GM23248 (cell line): Measurements from ENCODE around the gene GRB14. TPM values are rescaled to one million over a fixed set of nuclear protein-coding genes. Genes with fewer than 3 reads are reported as not detected.

Experiments used
- DNase-seq: peaks from one replicate; pipeline ENCODE4 v3.0.0-alpha.2; 2015
- H2AFZ ChIP-seq: fragments of 200-600 bp; sonication (generic); 2 replicates; pipeline ENCODE4 v1.6.1; 2016; ENCODE audit warnings: antibody characterized with exemption
- H3F3A ChIP-seq: fragments of 200-600 bp; sonication (generic); 2 replicates; pipeline ENCODE4 v1.6.1; 2016; ENCODE audit warnings: mild to moderate bottlenecking, antibody characterized with exemption, mixed run types; ENCODE audit not compliant: insufficient read depth
- H3K27ac ChIP-seq: fragments of 200-600 bp; sonication (generic); 2 replicates; pipeline ENCODE4 v1.5.1; 2016; ENCODE audit warnings: mild to moderate bottlenecking
- H3K27me3 ChIP-seq: fragments of 200-600 bp; sonication (generic); replicated peaks from 2 replicates; pipeline ENCODE4 v1.6.1; 2016; ENCODE audit warnings: mild to moderate bottlenecking; ENCODE audit not compliant: insufficient read depth
- H3K36me3 ChIP-seq: fragments of 200-600 bp; sonication (generic); 2 replicates; pipeline ENCODE4 v1.6.1; 2016; ENCODE audit warnings: low read depth, mild to moderate bottlenecking
- H3K4me1 ChIP-seq: fragments of 200-600 bp; sonication (generic); 2 replicates; pipeline ENCODE4 v1.6.1; 2016; ENCODE audit warnings: mild to moderate bottlenecking; ENCODE audit not compliant: insufficient read depth
- H3K4me2 ChIP-seq: fragments of 200-600 bp; sonication (generic); one replicate; pipeline ENCODE4 v1.6.1; 2016; ENCODE audit warnings: mild to moderate bottlenecking; ENCODE audit not compliant: unreplicated experiment
- H3K4me3 ChIP-seq: fragments of 200-600 bp; sonication (generic); 2 replicates; pipeline ENCODE4 v1.5.1; 2016; ENCODE audit warnings: mild to moderate bottlenecking
- H3K79me2 ChIP-seq: fragments of 200-600 bp; sonication (generic); 2 replicates; pipeline ENCODE4 v1.6.1; 2016; ENCODE audit warnings: mild to moderate bottlenecking; ENCODE audit not compliant: insufficient read depth
- H3K9ac ChIP-seq: fragments of 200-600 bp; sonication (generic); 2 replicates; pipeline ENCODE4 v1.6.1; 2016; ENCODE audit warnings: mild to moderate bottlenecking
- H3K9me2 ChIP-seq: fragments of 200-600 bp; sonication (generic); 2 replicates; pipeline ENCODE4 v1.6.1; 2016; ENCODE audit warnings: mixed run types, mild to moderate bottlenecking, moderate library complexity; ENCODE audit not compliant: insufficient read depth
- H3K9me3 ChIP-seq: fragments of 200-600 bp; sonication (generic); one replicate; pipeline ENCODE4 v1.6.1; 2017; ENCODE audit warnings: low read depth
- H4K20me1 ChIP-seq: fragments of 200-600 bp; sonication (generic); 2 replicates; pipeline ENCODE4 v1.6.0; 2016; ENCODE audit not compliant: insufficient read depth
- EZH2 ChIP-seq: fragments of 200-600 bp; sonication (generic); IDR thresholded peaks from 2 replicates; pipeline ENCODE4 v1.6.1; 2018; ENCODE audit warnings: antibody characterized with exemption, mild to moderate bottlenecking; ENCODE audit not compliant: insufficient read depth, poor library complexity, severe bottlenecking
- EZH2phosphoT487 ChIP-seq: fragments of 200-600 bp; sonication (generic); IDR thresholded peaks from 2 replicates; pipeline ENCODE4 v1.6.1; 2018; ENCODE audit warnings: antibody characterized with exemption, moderate library complexity, mild to moderate bottlenecking, low read depth; ENCODE audit not compliant: insufficient read depth
- WGBS, 2 experiments: methylation state at CpG; one replicate each; pipeline ENCODE4 v1.1.6; 2015 to 2017; ENCODE audit warnings: low lambda C conversion rate in 2 of 2, low coverage in 1 of 2; ENCODE audit errors: missing lambda C conversion rate in 2 of 2; 5-methylcytosine and 5-hydroxymethylcytosine counted together
- in situ Hi-C: fragments of 300-500 bp; cut with MboI; formaldehyde crosslinking; loops from 2 replicates; pipeline ENCODE4 v1.15.0; 2020
- polyA plus RNA-seq: library from polyadenylated mRNA; unstranded; fragments of >200 nt; fragmentation: Nextera tagmentation; extraction: Ambion mirVana; gene quantifications from 2 replicates; pipeline ENCODE4 v1.2.1, GENCODE V29; 2016
- total RNA-seq: library from RNA; depleted of rRNA; stranded (reverse); fragments of >200 nt; shearing (Covaris generic); gene quantifications from 2 replicates; pipeline ENCODE4 v1.2.3, GENCODE V29; 2014

Gene GRB14
- total and polyA plus RNA-seq, 2 experiments from 2014 or later = 0.23 TPM; not detected in 1

GRCh38 chr2:164562666-164563065 is 58.6 kb downstream of the GRB14 start:
- Histone ChIP-seq H3K9me2 (no peaks in the 10 kb centered on the region), H3K27me3 (peaks cover 2% of the 10 kb centered on the region; the same call in 1 of the 2 replicates), H3K9me3 (no peaks in the 10 kb centered on the region), H3K4me2 (no peak overlapping the region), H3K9ac (no peak overlapping the region), H3K4me3 (no peak overlapping the region), H2AFZ (no peak overlapping the region), H3F3A (no peaks in the 10 kb centered on the region), H4K20me1 (no peaks in the 10 kb centered on the region), H3K4me1 (no peaks in the 10 kb centered on the region), H3K27ac (no peak overlapping the region), H3K79me2 (no peaks in the 10 kb centered on the region), H3K36me3 (no peaks in the 10 kb centered on the region)
- TF ChIP-seq EZH2phosphoT487 (no peak), EZH2 (no peak)
- DNase-seq = no peak
- in situ Hi-C loops = loop anchor here (10.0 kb wide), 1 partner anchor 152 kb away; no protein-coding TSS in a partner anchor

DNA sequence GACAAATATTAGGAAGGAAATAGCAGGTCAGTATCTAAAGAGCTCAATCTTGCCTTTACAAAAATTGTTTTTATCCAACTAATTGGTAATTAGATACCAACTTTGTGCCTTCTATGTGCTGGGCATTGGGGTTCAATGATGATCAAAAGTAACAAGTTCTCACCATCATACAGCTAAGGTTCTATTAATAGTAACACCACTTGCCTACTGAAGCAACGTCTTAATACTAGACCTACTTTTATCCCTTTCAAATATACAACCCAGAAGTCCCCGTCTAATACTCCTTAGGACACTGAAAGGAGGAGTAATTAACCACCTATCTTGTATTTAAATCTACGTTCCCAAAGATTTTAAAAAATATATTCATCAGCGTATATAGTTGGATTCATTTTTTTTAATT is 59.3 kb downstream of the GRB14 start:
- Histone ChIP-seq H3K4me3 (no peak overlapping the region), H3F3A (no peaks in the 10 kb centered on the region), H3K79me2 (no peaks in the 10 kb centered on the region), H3K27ac (no peak overlapping the region), H3K27me3 (peaks cover 8% of the 10 kb centered on the region; the same call in 1 of the 2 replicates), H3K9me3 (no peaks in the 10 kb centered on the region), H3K4me2 (no peak overlapping the region), H3K9ac (no peak overlapping the region), H3K9me2 (no peaks in the 10 kb centered on the region), H3K36me3 (no peaks in the 10 kb centered on the region), H3K4me1 (no peaks in the 10 kb centered on the region), H2AFZ (no peak overlapping the region), H4K20me1 (no peaks in the 10 kb centered on the region)
- DNase-seq = no peak
- TF ChIP-seq EZH2phosphoT487 (no peak), EZH2 (no peak)
- in situ Hi-C loops = loop anchor here (10.0 kb wide), 1 partner anchor 153 kb away; no protein-coding TSS in a partner anchor
- WGBS, 2 experiments = 90 to 93% methylated on average over 4 of the region's 4 CpGs

DNA sequence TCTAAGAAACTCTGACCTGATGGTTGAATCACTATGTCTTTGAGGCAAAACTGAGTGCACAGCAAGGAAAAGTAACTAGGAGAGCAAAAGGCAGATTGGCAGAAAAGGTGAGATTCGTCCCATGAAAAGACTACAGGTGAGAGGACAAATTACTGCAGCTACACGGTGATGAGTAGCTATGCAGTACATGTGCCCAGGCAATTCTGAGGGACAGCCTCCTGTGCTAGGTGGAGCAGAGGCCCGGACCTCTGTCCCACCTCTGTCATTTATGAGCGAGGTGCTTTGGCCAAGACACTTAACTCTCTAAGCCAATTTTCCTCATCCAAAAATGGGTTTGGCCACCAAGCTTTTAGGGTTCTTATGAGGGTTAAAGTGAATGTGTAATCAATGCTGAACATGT is 59.9 kb downstream of the GRB14 start:
- in situ Hi-C loops = loop anchor here (10.0 kb wide), 1 partner anchor 153 kb away; no protein-coding TSS in a partner anchor

DNA sequence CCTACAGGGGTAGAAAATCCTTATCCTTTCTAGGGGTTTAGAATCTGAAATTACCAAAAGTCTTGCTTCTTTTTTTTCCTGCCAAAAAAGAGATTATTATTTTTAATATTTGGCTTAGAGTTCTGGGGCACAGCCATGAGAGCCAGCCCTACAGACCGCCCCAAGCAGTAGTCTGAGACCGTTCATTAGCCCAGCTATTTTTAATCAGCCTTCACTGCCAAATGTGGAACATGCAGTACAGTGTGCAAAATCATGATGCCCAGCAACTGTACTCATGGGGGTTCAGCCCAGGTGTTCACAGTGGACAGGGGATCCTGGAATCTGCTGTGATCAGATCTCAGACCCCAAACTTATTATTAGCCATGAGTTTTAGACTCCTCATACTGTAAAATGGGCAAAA is 60.4 kb downstream of the GRB14 start:
- in situ Hi-C loops = loop anchor here (10.0 kb wide), 1 partner anchor 154 kb away; no protein-coding TSS in a partner anchor
- Histone ChIP-seq H3K9me2 (no peaks in the 10 kb centered on the region), H3K4me2 (no peak overlapping the region), H3K79me2 (no peaks in the 10 kb centered on the region), H3K27me3 (peaks cover 11% of the 10 kb centered on the region; the same call in 1 of the 2 replicates), H3K4me1 (no peaks in the 10 kb centered on the region), H4K20me1 (no peaks in the 10 kb centered on the region), H2AFZ (no peak overlapping the region), H3K9me3 (no peaks in the 10 kb centered on the region), H3F3A (no peaks in the 10 kb centered on the region), H3K9ac (no peak overlapping the region), H3K36me3 (no peaks in the 10 kb centered on the region), H3K4me3 (no peak overlapping the region), H3K27ac (no peak overlapping the region)
- TF ChIP-seq EZH2phosphoT487 (no peak), EZH2 (no peak)
- WGBS, 2 experiments = 37 to 44% methylated on average over 2 of the region's 2 CpGs
- DNase-seq = no peak

More for the DNA sequence above, 59.9 kb downstream of the GRB14 start:
- Histone ChIP-seq H3K4me3 (no peak overlapping the region), H3K4me1 (no peaks in the 10 kb centered on the region), H3K9me2 (no peaks in the 10 kb centered on the region), H3F3A (no peaks in the 10 kb centered on the region), H3K9me3 (no peaks in the 10 kb centered on the region), H3K27me3 (peaks cover 11% of the 10 kb centered on the region; the same call in 1 of the 2 replicates), H3K9ac (no peak overlapping the region), H3K27ac (no peak overlapping the region), H2AFZ (no peak overlapping the region), H3K79me2 (no peaks in the 10 kb centered on the region), H4K20me1 (no peaks in the 10 kb centered on the region), H3K4me2 (no peak overlapping the region), H3K36me3 (no peaks in the 10 kb centered on the region)
- no peak for TF ChIP-seq EZH2phosphoT487
- TF ChIP-seq EZH2 = no peak
- 82 to 87% methylated on average over 4 of the region's 4 CpGs for WGBS, 2 experiments
- no peak for DNase-seq
